GM23338 (cell line): ENCODE results near the gene CCS.

Source experiments
- CTCF ChIP-seq, 2 experiments: fragments of 200-600 bp in 1 of 2; sonication (generic) in 1 of 2; conservative IDR thresholded peaks; 2 replicates each; pipeline versions ENCODE4 v1.5.1 to v1.6.1; 2016 to 2017; ENCODE audit warnings: antibody characterized with exemption in 2 of 2, low read depth in 2 of 2, mild to moderate bottlenecking in 2 of 2, moderate library complexity in 1 of 2
- POLR2AphosphoS5 ChIP-seq: IDR thresholded peaks from 2 replicates; pipeline ENCODE4 v1.6.1; 2016; ENCODE audit warnings: antibody characterized with exemption, low read depth
- TF ChIP-seq, protein P1 (sequence below): IDR thresholded peaks from one replicate; pipeline ENCODE4 v1.6.1; 2018; ENCODE audit warnings: antibody characterized with exemption; ENCODE audit not compliant: unreplicated experiment

GRCh38 chr11:66570850-66571180, 22.2 kb upstream of the CCS start:
- TF ChIP-seq, protein P1, sequence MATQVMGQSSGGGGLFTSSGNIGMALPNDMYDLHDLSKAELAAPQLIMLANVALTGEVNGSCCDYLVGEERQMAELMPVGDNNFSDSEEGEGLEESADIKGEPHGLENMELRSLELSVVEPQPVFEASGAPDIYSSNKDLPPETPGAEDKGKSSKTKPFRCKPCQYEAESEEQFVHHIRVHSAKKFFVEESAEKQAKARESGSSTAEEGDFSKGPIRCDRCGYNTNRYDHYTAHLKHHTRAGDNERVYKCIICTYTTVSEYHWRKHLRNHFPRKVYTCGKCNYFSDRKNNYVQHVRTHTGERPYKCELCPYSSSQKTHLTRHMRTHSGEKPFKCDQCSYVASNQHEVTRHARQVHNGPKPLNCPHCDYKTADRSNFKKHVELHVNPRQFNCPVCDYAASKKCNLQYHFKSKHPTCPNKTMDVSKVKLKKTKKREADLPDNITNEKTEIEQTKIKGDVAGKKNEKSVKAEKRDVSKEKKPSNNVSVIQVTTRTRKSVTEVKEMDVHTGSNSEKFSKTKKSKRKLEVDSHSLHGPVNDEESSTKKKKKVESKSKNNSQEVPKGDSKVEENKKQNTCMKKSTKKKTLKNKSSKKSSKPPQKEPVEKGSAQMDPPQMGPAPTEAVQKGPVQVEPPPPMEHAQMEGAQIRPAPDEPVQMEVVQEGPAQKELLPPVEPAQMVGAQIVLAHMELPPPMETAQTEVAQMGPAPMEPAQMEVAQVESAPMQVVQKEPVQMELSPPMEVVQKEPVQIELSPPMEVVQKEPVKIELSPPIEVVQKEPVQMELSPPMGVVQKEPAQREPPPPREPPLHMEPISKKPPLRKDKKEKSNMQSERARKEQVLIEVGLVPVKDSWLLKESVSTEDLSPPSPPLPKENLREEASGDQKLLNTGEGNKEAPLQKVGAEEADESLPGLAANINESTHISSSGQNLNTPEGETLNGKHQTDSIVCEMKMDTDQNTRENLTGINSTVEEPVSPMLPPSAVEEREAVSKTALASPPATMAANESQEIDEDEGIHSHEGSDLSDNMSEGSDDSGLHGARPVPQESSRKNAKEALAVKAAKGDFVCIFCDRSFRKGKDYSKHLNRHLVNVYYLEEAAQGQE, result no peak
- no peak for TF ChIP-seq CTCF (conservative IDR thresholded peaks at IDR 0.05; ENCODE audit: low read depth in 2 of 2)
- TF ChIP-seq POLR2AphosphoS5, result no peak
